ENCODE results near the gene DUOXA2.
"Not testable (repeated sequence)": the region's sequence is repeated elsewhere in the genome, so short reads cannot be mapped to it uniquely, and the experiment has no call there.

Gene DUOXA2

GRCh38 chr15:45097466-45097865 is 16.7 kb upstream of the DUOXA2 start:
- DNase-seq: no peak

DNA sequence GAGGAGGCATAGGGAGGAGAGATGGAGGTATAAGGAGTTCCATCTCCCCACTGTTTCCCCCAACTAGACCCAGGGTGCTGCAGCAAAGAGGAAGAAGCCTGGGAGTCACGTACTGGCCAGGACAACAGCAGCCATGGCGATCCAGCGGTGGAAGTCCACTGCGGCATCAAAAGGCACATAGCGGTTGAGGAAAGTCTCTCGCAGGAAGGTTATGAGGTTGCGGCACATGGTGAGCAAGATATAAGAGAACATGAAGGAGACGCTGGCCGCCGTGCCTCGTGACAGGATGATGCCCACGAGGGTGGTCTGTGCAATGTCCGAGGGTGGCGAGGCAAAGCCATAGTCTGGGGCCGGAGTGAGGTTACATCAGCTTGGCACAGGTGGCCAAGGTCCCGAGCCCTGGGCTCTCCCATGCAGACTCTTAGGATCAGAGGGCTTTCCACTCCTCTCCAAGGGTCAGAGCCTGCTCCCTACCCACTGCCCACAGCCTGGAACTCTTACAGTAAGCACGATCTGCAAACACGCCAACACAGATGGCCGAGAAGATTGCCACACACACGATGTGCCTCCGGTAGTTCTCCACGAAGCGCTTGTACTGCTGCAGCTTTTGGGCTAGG is 14.5 kb upstream of the DUOXA2 start:
- DNase-seq: no peak

GRCh38 chr15:45100884-45101625 is 13.1 kb upstream of the DUOXA2 start:
- no peak for DNase-seq

DNA sequence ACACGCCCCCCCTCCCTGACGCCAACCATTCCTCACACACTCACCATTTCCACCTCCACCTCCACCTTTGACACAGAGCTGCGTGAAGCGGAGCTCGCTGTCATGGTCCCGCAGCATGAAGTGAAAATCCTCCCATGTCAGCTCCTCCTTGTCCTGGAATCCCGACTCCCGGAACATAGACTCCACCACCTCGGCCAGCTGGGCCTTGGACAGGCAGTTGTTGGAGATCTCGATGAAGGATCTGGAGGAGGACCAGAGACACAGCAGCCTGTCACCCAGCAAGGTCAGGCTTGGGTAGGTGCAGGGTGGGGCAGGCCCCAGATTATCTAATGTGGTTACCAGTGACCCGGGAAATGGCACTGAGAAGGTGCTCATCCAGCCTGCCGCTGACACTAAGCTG is 12.4 kb upstream of the DUOXA2 start:
- DNase-seq: no peak

DNA sequence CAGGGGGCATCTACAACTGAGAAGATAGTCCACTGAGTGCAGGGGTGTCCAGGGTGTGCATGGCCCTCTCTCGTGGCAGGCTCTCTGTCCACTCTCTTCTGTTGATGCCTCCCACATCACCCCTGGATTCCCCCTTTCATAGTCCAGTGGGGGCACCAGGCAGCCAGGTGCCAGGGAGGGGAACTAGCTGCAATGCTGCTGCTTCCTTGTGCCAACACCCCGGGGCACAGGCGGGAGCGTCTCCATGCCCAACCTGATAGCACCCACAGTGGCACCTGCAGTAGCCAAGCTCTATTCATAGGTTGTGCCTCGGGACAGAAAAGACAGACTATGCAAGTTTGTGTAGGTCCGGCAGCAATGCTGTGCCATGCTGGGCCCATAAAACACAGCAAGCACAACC is 11.9 kb upstream of the DUOXA2 start:
- no peak for DNase-seq

DNA sequence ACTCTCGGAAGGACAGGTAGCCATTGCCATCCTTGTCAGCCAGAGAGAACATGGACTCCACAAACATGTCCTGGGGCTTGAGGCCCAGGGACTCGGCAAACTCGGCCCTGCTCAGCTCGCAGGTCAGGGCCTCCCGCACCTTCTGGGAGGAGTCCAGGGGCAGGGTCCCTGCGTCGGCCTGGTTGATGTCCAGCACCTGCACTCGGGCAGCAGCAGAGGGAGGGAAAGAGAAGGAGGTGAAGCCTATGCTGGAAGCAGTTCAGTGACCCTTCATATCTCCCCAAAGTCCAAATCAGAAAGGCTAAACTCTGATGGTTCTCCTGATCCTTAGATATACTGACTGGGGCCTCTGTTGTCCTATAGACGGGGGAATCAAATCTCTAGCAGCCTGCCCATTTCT is 10.0 kb upstream of the DUOXA2 start:
- DNase-seq: not testable (repeated sequence)

DNA sequence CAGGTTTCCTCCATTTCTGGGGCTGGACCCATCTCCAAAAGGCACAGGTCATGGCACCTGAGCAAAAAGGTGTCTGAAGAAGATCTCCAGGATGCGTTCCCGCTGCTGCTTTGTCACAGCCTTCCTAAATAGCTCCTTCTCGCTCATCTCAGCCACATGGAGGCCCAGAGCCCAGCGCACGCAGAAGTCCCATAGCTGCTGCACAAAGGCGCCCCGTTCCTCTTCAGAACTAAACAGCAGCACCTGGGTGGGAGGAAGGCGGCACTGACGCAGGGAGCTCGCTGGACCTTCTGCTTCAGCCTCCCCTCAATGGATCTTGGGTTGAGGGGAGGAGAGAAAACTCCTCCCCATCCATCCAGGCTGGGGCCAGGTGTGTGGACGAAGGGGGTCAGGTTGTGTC is 8.5 kb upstream of the DUOXA2 start:
- no peak for DNase-seq

DNA sequence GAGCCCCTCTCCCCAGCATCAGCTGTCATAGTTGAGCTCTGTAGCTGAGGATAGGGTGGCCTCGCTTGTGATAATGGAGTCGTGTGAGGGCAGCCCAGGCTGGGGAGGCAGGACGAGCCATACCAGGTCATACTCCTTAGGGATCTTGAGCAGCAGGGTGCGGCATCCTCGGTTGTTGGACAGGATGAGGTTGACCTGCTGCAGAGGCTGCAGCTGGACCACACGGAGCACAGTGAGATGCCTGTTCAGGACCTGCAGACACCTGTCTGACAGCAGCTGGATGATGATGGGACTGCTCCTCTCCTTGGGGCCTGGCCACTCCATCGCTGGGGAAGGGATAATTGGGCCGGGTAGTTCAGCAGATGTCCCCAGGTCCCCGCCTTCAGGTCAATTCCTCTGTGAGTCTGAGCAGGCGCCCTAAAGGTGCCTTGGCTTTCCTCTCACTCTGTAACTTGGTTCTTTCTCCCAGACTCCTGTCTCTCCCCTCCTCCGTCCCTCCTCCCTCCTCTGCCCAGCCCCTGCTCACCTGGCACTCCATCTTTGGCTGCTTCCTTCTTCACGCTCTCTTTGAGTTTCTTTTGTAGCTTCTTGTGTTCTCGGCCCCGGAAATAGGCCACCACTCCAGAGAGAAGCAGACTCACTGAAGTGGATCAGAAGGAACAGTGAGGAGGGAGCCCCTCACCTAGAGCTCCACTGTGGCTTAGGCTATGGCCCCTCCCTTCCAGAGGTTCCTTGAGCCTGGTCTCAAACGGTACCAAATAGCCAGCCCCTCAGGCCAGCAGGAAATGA is 7.9 kb upstream of the DUOXA2 start:
- no peak for DNase-seq

GRCh38 chr15:45107941-45108630 is 6.0 kb upstream of the DUOXA2 start:
- DNase-seq: no peak

DNA sequence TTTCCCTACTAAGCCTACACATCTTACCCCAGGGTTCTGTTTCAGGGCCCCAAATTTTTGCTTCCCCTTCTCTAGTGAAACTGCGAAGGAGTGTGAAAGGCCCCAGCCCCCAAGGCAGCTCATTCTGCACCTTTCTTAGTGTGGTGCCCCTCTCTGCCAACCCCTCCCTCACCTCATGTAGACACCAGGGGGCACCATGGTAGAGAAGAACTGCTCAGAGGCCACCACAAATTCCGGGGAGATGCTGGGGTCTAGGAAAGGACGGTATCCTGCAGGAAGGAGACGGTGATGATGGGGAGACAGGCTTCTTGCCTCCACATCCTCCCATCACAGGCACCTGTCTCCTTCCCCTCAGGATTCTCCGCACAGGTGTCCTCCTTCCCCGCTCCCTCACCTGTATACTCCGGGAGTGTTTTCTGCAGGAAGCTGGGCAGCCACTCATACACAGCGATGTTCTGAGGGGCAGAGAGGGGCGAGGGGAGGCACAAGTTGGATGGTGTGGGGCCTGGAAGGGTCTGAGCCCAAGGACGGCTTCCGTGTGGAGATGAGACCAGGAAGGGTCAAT is 3.8 kb upstream of the DUOXA2 start:
- no peak for DNase-seq

- no peak for DNase-seq
Measured at GRCh38 chr15:45111390-45112142, 2.6 kb upstream of the DUOXA2 start.

- no peak for DNase-seq
Measured at GRCh38 chr15:45112143-45112590, 2.0 kb upstream of the DUOXA2 start.

DNA sequence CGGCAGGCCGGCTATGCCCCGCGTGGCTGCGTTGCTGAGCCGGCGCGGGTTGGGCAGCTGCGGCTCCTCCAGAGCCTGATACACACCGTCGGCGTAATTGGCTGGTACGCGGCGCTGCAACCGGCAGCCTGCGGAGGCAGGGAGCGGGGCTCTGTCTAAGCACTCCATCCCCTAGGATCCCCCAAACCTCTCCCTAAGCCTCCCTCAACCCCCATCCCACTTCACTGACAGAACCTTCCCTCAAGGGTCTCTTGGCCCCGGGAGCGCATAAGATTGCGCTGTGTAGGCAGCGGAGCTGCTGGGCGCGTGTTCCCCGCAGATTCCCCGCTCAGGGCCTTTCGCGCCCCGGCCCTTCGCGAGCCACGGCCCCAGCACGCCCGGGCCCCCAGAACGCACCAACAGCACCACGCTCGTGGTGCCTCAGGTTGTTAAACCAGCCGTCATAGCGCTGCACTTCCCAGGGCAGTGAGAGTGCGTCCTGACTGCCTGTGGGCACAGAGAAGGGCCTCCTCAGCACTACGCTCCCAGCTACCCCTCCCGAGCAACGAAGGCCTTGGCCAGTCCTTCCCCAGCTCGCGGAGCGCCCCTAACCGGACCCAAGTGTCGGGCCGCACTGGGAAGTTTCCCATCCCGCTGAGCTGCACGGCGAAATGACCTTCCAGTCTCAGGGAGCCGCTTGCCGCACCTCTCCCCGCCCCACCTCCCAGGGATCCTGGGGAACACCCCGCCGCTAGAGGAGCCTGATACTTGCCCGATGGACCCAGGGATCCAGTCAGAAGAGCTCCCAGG is 1.3 kb upstream of the DUOXA2 start:
- DNase-seq: no peak

GRCh38 chr15:45113380-45113990 is 641 bp upstream of the DUOXA2 start:
- DNase-seq: no peak

DNA sequence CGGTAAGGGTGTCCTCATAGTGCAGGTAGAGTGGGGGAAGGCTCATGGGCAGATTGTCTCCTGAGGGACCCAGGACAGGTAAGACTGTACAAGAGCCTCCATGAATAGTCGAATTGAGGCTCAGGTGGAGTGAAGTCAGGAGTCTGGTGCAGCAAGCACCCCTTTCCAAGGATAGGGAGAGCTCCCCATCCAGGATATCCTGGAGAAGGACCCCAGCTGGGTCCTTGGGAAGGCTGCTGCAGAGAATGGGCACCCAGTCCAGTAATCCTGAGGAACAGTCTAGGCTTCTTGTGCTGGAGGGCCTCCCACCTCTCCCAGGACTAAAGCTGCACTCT is 592 bp downstream of the DUOXA2 start:
- DNase-seq: no peak

GRCh38 chr15:45115312-45115820 is 1.2 kb downstream of the DUOXA2 start:
- no peak for DNase-seq

DNA sequence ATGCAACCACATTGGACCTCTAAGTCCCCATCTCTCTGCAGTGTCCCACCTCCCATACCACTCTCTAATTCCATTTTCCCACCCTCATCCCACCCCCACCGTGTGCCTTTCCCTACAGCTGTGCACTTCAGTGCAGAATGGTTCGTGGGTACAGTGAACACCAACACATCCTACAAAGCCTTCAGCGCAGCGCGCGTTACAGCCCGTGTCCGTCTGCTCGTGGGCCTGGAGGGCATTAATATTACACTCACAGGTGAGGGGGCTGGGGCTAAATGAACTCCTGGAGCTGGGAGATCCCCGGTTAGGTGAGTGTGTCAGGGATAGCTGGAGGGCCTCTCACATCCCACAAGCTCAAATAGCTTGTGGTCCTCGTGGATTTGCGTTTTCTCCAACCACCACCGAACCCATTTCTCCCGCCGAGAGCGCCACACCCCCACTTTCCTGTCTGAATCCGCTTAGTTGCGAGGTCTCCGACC is 1.9 kb downstream of the DUOXA2 start:
- DNase-seq: no peak

GRCh38 chr15:45116482-45117307 is 2.6 kb downstream of the DUOXA2 start:
- no peak for DNase-seq

- no peak for DNase-seq
Measured at GRCh38 chr15:45117308-45118130, 3.4 kb downstream of the DUOXA2 start.
